ENCODE results near the gene POLD4.

GRCh38 chr11:67314218-67314617, 39.1 kb downstream of the POLD4 start:
- TF ChIP-seq CTCF (IDR thresholded peaks at IDR 0.05 in 2 of 3, conservative IDR thresholded peaks at IDR 0.05 in 1 of 3; ENCODE audit: borderline replicate concordance in 1 of 3, insufficient read depth in 1 of 3, low read depth in 2 of 3, low read length in 2 of 3) (no peak), TCF7L2 (IDR thresholded peaks at IDR 0.05; ENCODE audit: borderline replicate concordance, extremely low read depth, insufficient read depth, insufficient read length) (no peak), EGR1 (IDR thresholded peaks at IDR 0.05; ENCODE audit: low read depth) (no peak), POLR2AphosphoS5 (IDR thresholded peaks at IDR 0.05; ENCODE audit: low read depth, low read length) (no peak), ATF3 (IDR thresholded peaks at IDR 0.05) (no peak), EZH2 (IDR thresholded peaks at IDR 0.05) (no peak), SP1 (IDR thresholded peaks at IDR 0.05; ENCODE audit: low read depth) (no peak)
